Measurements from ENCODE around the gene IREB2.
"Not testable (repeated sequence)": the region's sequence is repeated elsewhere in the genome, so short reads cannot be mapped to it uniquely, and the experiment has no call there.

The IREB2 gene

GRCh38 chr15:78509726-78510312 lies 71.8 kb downstream of the IREB2 start:
- Histone ChIP-seq H3K27me3 (ENCODE audit: insufficient read depth, low read length, poor library complexity) (peaks cover 4% of the 10 kb centered on the region), H4K8ac (ENCODE audit: low read depth, low read length) (no peak overlapping the region), H3K4me3 (ENCODE audit: low read length) (no peak overlapping the region), H3K23ac (ENCODE audit: low read length) (no peak overlapping the region), H4K5ac (ENCODE audit: low read length) (no peak overlapping the region), H3K9ac (ENCODE audit: low read length) (no peak overlapping the region), H3K36me3 (ENCODE audit: control insufficient read depth, insufficient read depth, low read length) (no peaks in the 10 kb centered on the region), H2BK5ac (ENCODE audit: low read length) (no peak overlapping the region), H3K4me2 (ENCODE audit: low read length) (no peak overlapping the region), H2AK5ac (ENCODE audit: low read length) (no peak overlapping the region), H3K79me2 (ENCODE audit: control insufficient read depth, insufficient read depth, low read length) (no peaks in the 10 kb centered on the region), H3K27ac (ENCODE audit: low read depth, low read length) (no peak overlapping the region), H2BK15ac (replicated peaks; ENCODE audit: low read depth) (no peak overlapping the region), H3K79me1 (ENCODE audit: low read length) (no peaks in the 10 kb centered on the region), H3K18ac (ENCODE audit: low read length) (no peak overlapping the region), H3K4ac (ENCODE audit: low read depth, low read length) (no peak overlapping the region), H3K56ac (ENCODE audit: low read length) (no peak overlapping the region), H3K4me1 (ENCODE audit: control insufficient read depth, low read depth, low read length) (no peaks in the 10 kb centered on the region), H2BK120ac (ENCODE audit: low read depth, low read length) (no peak overlapping the region)
- WGBS (ENCODE audit: extremely low coverage, insufficient coverage, low lambda C conversion rate), result no CpG with 5 or more reads among the region's 6 CpGs
- DNase-seq, result no peak

DNA sequence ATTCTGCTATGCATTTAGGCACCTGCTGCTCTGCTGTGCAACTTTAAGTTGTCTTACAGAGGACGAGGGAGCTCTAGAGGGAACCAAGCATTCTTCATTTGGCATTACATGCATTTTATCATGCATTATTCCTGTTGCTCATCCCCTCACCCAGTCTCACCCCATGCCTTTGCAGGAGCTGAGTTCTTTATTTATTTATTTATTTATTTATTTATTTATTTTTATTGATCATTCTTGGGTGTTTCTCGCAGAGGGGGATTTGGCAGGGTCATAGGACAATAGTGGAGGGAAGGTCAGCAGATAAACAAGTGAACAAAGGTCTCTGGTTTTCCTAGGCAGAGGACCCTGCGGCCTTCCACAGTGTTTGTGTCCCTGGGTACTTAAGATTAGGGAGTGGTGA lies 82.0 kb downstream of the IREB2 start:
- H3K56ac ChIP-seq (ENCODE audit: low read length); H3K27ac ChIP-seq (ENCODE audit: low read depth, low read length); H4K5ac ChIP-seq (ENCODE audit: low read length); H2AK5ac ChIP-seq (ENCODE audit: low read length); H2BK15ac ChIP-seq (replicated peaks; ENCODE audit: low read depth); H3K23ac ChIP-seq (ENCODE audit: low read length); H3K36me3 ChIP-seq (ENCODE audit: control insufficient read depth, insufficient read depth, low read length); H3K4me3 ChIP-seq (ENCODE audit: low read length); H3K9ac ChIP-seq (ENCODE audit: low read length); H3K79me2 ChIP-seq (ENCODE audit: control insufficient read depth, insufficient read depth, low read length); H3K4me1 ChIP-seq (ENCODE audit: control insufficient read depth, low read depth, low read length); H3K4ac ChIP-seq (ENCODE audit: low read depth, low read length); H3K79me1 ChIP-seq (ENCODE audit: low read length); H3K18ac ChIP-seq (ENCODE audit: low read length); DNase-seq; H4K8ac ChIP-seq (ENCODE audit: low read depth, low read length); H3K4me2 ChIP-seq (ENCODE audit: low read length); H2BK5ac ChIP-seq (ENCODE audit: low read length); H3K27me3 ChIP-seq (ENCODE audit: insufficient read depth, low read length, poor library complexity); H2BK120ac ChIP-seq (ENCODE audit: low read depth, low read length): not testable (repeated sequence)
- no CpG with 5 or more reads among the region's 3 CpGs for WGBS (ENCODE audit: extremely low coverage, insufficient coverage, low lambda C conversion rate)

DNA sequence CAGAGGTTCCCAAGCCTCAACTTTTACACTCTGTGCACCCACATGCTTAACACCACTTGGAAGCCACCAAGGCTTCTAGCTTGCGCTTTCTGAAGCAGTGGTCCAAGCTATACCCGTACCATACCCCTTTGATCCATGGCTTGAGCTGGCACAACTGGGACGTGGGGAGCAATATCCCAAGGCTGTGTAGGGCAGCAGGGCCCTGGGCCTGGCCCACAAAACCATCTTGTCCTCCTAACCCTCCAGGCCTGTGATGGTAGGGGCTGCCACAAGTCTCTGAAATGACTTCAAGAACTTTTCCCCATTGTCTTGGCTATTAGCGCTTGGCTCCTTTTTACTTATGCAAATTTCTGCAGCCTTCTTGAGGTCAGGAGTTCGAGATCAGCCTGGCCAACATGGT lies 86.2 kb downstream of the IREB2 start:
- H2BK120ac ChIP-seq (ENCODE audit: low read depth, low read length), result no peak overlapping the region
- H3K4me1 ChIP-seq (ENCODE audit: control insufficient read depth, low read depth, low read length), result no peaks in the 10 kb centered on the region
- no peaks in the 10 kb centered on the region for H3K79me2 ChIP-seq (ENCODE audit: control insufficient read depth, insufficient read depth, low read length)
- H3K18ac ChIP-seq (ENCODE audit: low read length), result no peak overlapping the region
- H3K4ac ChIP-seq (ENCODE audit: low read depth, low read length), result no peak overlapping the region
- H2BK5ac ChIP-seq (ENCODE audit: low read length), result no peak overlapping the region
- no peak for DNase-seq
- no peaks in the 10 kb centered on the region for H3K79me1 ChIP-seq (ENCODE audit: low read length)
- no peak overlapping the region for H3K23ac ChIP-seq (ENCODE audit: low read length)
- H3K4me2 ChIP-seq (ENCODE audit: low read length), result no peak overlapping the region
- H3K9ac ChIP-seq (ENCODE audit: low read length), result no peak overlapping the region
- H3K4me3 ChIP-seq (ENCODE audit: low read length), result no peak overlapping the region
- no peaks in the 10 kb centered on the region for H3K27me3 ChIP-seq (ENCODE audit: insufficient read depth, low read length, poor library complexity)
- no peak overlapping the region for H2AK5ac ChIP-seq (ENCODE audit: low read length)
- no peak overlapping the region for H2BK15ac ChIP-seq (replicated peaks; ENCODE audit: low read depth)
- no CpG with 5 or more reads among the region's 5 CpGs for WGBS (ENCODE audit: extremely low coverage, insufficient coverage, low lambda C conversion rate)
- H4K8ac ChIP-seq (ENCODE audit: low read depth, low read length), result no peak overlapping the region
- H3K27ac ChIP-seq (ENCODE audit: low read depth, low read length), result no peak overlapping the region
- no peak overlapping the region for H3K56ac ChIP-seq (ENCODE audit: low read length)
- no peaks in the 10 kb centered on the region for H3K36me3 ChIP-seq (ENCODE audit: control insufficient read depth, insufficient read depth, low read length)
- no peak overlapping the region for H4K5ac ChIP-seq (ENCODE audit: low read length)

- H3K56ac ChIP-seq (ENCODE audit: low read length), result no peak overlapping the region
- H3K4me2 ChIP-seq (ENCODE audit: low read length), result no peak overlapping the region
- WGBS (ENCODE audit: extremely low coverage, insufficient coverage, low lambda C conversion rate), result no CpG with 5 or more reads among the region's 5 CpGs
- H3K27ac ChIP-seq (ENCODE audit: low read depth, low read length), result no peak overlapping the region
- H4K8ac ChIP-seq (ENCODE audit: low read depth, low read length), result no peak overlapping the region
- H2AK5ac ChIP-seq (ENCODE audit: low read length), result no peak overlapping the region
- no peak overlapping the region for H3K23ac ChIP-seq (ENCODE audit: low read length)
- DNase-seq, result no peak
- H3K79me2 ChIP-seq (ENCODE audit: control insufficient read depth, insufficient read depth, low read length), result no peaks in the 10 kb centered on the region
- H3K27me3 ChIP-seq (ENCODE audit: insufficient read depth, low read length, poor library complexity), result no peaks in the 10 kb centered on the region
- H3K4me1 ChIP-seq (ENCODE audit: control insufficient read depth, low read depth, low read length), result no peaks in the 10 kb centered on the region
- H2BK5ac ChIP-seq (ENCODE audit: low read length), result no peak overlapping the region
- no peaks in the 10 kb centered on the region for H3K36me3 ChIP-seq (ENCODE audit: control insufficient read depth, insufficient read depth, low read length)
- H3K79me1 ChIP-seq (ENCODE audit: low read length), result no peaks in the 10 kb centered on the region
- no peak overlapping the region for H2BK15ac ChIP-seq (replicated peaks; ENCODE audit: low read depth)
- no peak overlapping the region for H3K4ac ChIP-seq (ENCODE audit: low read depth, low read length)
- H3K4me3 ChIP-seq (ENCODE audit: low read length), result no peak overlapping the region
- H3K9ac ChIP-seq (ENCODE audit: low read length), result no peak overlapping the region
- no peak overlapping the region for H4K5ac ChIP-seq (ENCODE audit: low read length)
- H2BK120ac ChIP-seq (ENCODE audit: low read depth, low read length), result no peak overlapping the region
- H3K18ac ChIP-seq (ENCODE audit: low read length), result no peak overlapping the region
Measured at GRCh38 chr15:78527325-78527724, 89.3 kb downstream of the IREB2 start.

GRCh38 chr15:78533331-78533730 lies 95.3 kb downstream of the IREB2 start:
- no peak overlapping the region for H3K18ac ChIP-seq (ENCODE audit: low read length)
- H3K4me1 ChIP-seq (ENCODE audit: control insufficient read depth, low read depth, low read length), result no peaks in the 10 kb centered on the region
- DNase-seq, result no peak
- H3K4ac ChIP-seq (ENCODE audit: low read depth, low read length), result no peak overlapping the region
- no peaks in the 10 kb centered on the region for H3K79me1 ChIP-seq (ENCODE audit: low read length)
- no peak overlapping the region for H2BK5ac ChIP-seq (ENCODE audit: low read length)
- no peak overlapping the region for H3K27ac ChIP-seq (ENCODE audit: low read depth, low read length)
- H2AK5ac ChIP-seq (ENCODE audit: low read length), result no peak overlapping the region
- H3K36me3 ChIP-seq (ENCODE audit: control insufficient read depth, insufficient read depth, low read length), result no peaks in the 10 kb centered on the region
- no peak overlapping the region for H2BK120ac ChIP-seq (ENCODE audit: low read depth, low read length)
- H4K8ac ChIP-seq (ENCODE audit: low read depth, low read length), result no peak overlapping the region
- WGBS (ENCODE audit: extremely low coverage, insufficient coverage, low lambda C conversion rate), result no CpG with 5 or more reads among the region's 2 CpGs
- H3K56ac ChIP-seq (ENCODE audit: low read length), result no peak overlapping the region
- no peak overlapping the region for H3K4me3 ChIP-seq (ENCODE audit: low read length)
- no peaks in the 10 kb centered on the region for H3K79me2 ChIP-seq (ENCODE audit: control insufficient read depth, insufficient read depth, low read length)
- no peak overlapping the region for H3K4me2 ChIP-seq (ENCODE audit: low read length)
- H3K9ac ChIP-seq (ENCODE audit: low read length), result no peak overlapping the region
- H3K23ac ChIP-seq (ENCODE audit: low read length), result no peak overlapping the region
- no peak overlapping the region for H4K5ac ChIP-seq (ENCODE audit: low read length)
- no peak overlapping the region for H2BK15ac ChIP-seq (replicated peaks; ENCODE audit: low read depth)
- H3K27me3 ChIP-seq (ENCODE audit: insufficient read depth, low read length, poor library complexity), result no peaks in the 10 kb centered on the region

GRCh38 chr15:78536134-78536533 lies 98.1 kb downstream of the IREB2 start:
- H2AK5ac ChIP-seq (ENCODE audit: low read length), result no peak overlapping the region
- DNase-seq, result no peak
- no peak overlapping the region for H3K4me3 ChIP-seq (ENCODE audit: low read length)
- H3K18ac ChIP-seq (ENCODE audit: low read length), result no peak overlapping the region
- no peak overlapping the region for H4K5ac ChIP-seq (ENCODE audit: low read length)
- no peak overlapping the region for H3K27ac ChIP-seq (ENCODE audit: low read depth, low read length)
- peaks cover 5% of the 10 kb centered on the region for H3K79me2 ChIP-seq (ENCODE audit: control insufficient read depth, insufficient read depth, low read length)
- H3K23ac ChIP-seq (ENCODE audit: low read length), result no peak overlapping the region
- H3K4me2 ChIP-seq (ENCODE audit: low read length), result no peak overlapping the region
- H3K4me1 ChIP-seq (ENCODE audit: control insufficient read depth, low read depth, low read length), result no peaks in the 10 kb centered on the region
- H3K36me3 ChIP-seq (ENCODE audit: control insufficient read depth, insufficient read depth, low read length), result no peaks in the 10 kb centered on the region
- no peak overlapping the region for H2BK120ac ChIP-seq (ENCODE audit: low read depth, low read length)
- no peak overlapping the region for H3K4ac ChIP-seq (ENCODE audit: low read depth, low read length)
- no peak overlapping the region for H3K56ac ChIP-seq (ENCODE audit: low read length)
- no CpG with 5 or more reads among the region's 1 CpG for WGBS (ENCODE audit: extremely low coverage, insufficient coverage, low lambda C conversion rate)
- H3K27me3 ChIP-seq (ENCODE audit: insufficient read depth, low read length, poor library complexity), result no peaks in the 10 kb centered on the region
- H3K79me1 ChIP-seq (ENCODE audit: low read length), result peaks cover 4% of the 10 kb centered on the region
- H4K8ac ChIP-seq (ENCODE audit: low read depth, low read length), result no peak overlapping the region
- no peak overlapping the region for H3K9ac ChIP-seq (ENCODE audit: low read length)
- H2BK5ac ChIP-seq (ENCODE audit: low read length), result no peak overlapping the region
- no peak overlapping the region for H2BK15ac ChIP-seq (replicated peaks; ENCODE audit: low read depth)

Measured in mesendoderm (in vitro differentiated cells).